Measurements from ENCODE around the gene PRICKLE4. TPM values are rescaled to one million over a fixed set of nuclear protein-coding genes. Genes with fewer than 3 reads are reported as not detected.

The PRICKLE4 gene, protein sequence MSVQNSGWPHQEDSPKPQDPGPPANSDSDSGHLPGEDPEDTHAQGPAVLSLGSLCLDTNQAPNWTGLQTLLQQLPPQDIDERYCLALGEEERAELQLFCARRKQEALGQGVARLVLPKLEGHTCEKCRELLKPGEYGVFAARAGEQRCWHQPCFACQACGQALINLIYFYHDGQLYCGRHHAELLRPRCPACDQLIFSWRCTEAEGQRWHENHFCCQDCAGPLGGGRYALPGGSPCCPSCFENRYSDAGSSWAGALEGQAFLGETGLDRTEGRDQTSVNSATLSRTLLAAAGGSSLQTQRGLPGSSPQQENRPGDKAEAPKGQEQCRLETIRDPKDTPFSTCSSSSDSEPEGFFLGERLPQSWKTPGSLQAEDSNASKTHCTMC
- total RNA-seq = 5.2 and 6.7 TPM in 2 replicates

DNA sequence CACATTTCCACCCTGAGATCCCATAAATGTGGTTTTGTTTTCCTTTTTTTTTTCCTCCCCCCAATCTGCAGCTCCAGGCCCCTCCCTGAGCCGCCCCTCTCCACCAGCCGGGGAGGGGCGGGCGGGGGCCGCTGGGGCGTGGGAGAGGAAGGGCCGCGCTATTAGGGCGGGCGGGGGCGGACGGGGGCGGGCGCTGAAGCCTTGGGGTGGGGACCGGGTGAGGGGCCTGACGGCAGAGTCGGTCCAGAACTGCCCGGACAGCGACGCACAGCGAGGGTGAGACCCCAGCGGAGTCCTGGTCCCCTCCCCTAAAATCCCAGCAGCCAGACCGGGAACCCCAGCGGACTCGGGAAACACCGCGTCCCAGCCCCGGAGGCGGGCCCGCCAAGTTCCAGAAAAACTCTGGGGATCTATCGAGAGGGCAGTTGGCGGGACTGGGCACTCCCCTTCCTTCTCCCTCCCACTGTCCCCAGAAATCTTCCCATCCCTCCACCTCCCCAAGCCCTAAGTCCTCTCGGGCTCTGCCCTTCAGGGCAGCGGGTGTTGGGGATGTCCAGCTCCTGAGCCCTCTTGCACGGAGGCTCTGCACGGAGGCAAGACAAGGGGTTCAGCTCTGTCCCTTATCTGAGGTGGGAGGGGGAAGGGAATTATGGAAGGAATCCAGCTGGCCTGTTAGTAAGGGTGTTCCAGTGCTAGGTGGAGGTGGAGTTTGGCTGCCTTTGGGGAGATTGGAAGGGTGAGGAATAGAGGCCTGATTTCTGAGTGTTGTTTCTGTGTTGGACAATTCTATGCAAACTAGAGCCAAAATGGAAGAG is at the start of gene PRICKLE4:
PRICKLE4 (plus strand) TSS at position 232 of the 815 bp plus-strand sequence. CDS start 2,692 bp downstream, outside the sequence.
- peak in 1 of 2 donors; percentile 77 for DNase-seq (ENCODE audit: low read depth in 2 of 2)

DNA sequence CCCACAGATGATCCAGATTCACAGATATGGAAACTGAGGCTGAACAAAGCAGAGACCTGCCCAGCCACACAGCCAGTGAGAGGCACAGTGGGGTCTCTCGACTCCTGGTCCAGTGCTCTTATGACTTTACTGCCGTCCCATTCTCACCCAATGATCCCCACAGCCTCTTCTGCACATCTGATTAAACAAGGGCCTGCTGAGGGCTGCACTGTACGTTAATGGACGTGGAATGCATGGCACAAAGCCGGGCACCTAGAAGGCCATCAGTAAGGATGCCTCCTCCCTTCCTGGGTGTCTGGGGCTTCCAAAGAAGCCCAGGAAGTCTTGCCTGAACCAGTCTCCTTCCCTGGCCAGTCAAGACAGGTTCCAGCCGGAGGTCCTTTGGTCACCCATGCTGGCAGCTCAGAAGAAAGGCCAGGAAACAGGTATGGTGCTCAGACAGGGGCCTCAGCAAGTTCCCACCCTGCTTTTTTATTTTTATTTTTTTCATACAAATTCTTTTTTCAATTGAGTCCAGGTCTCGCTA is 49.0 kb upstream of the PRICKLE4 start:
- DNase-seq (ENCODE audit: low read depth in 2 of 2) = no peak

DNA sequence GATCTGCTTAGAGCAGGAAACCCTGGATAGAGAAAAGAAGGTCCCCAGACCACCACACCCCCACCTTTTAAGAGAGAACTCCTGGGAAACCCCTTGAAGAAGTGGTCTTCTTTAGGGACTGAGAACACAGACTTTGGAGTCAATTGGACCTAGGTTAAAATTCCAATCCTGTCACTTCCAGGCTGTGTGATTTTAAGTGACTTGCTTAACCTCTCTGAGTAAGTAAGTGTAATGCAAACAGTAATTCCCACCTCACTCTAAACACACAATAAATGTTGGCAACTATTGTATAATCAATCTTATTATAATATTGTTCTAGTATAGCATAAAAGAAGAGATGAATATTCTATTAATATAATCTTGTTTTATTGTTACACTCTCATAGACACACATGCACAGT is 48.4 kb upstream of the PRICKLE4 start:
- no peak for DNase-seq (ENCODE audit: low read depth in 2 of 2)

DNA sequence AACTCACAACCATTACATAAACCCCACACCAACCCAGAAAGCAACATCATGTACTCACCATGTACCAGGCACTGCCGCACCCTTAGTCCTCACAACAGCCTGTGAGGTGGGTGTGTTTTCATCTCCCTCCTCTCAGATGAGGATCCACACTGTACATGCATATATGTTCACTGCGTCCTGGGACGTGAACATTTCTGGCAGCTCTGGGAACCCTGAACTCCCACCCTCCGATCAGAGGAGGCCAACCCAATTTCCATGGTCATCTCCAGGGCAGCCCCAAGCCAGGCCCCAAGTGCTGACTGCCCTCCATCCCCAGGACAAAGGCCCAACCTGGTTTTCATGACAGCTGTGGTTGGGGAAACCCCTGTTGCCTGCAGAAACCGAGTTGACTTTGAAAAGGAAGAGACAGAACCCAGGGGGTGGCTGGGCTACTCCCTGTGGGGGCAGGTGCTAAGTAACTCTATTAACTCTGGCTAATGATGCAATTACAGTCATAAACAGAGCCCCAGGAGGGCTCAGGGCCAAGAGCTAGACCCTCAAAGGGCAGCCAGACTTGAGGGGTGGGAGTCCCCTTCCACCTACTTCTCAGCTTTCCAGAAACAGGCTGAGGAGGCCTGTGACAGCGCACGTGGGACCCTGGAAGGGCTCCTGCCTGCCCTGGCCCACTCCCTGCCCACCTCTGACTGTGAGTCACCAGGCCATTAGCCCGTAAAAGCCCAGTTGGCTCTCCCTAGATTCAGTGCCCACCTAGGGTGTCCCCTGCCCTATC is 47.8 kb upstream of the PRICKLE4 start:
- DNase-seq (ENCODE audit: low read depth in 2 of 2) = no peak

DNA sequence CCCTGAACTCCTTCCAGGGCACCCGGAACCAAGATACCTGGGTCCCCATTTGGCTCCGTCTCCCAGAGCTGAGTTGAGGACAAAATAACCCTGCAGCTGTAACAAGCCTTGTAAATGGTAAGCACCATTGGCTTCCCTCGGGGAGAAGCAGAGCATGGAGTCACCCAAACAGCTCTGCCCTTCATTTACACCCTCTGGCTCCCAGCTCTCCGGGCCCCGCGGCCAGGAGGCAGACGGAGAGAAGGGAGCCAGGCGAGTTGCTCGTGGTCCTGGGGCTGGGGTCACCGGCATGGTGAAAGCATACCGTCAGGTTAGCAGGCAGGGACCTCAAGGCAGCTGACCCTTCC is 47.2 kb upstream of the PRICKLE4 start:
- DNase-seq (ENCODE audit: low read depth in 2 of 2) = peak in 1 of 2 donors; percentile 20

DNA sequence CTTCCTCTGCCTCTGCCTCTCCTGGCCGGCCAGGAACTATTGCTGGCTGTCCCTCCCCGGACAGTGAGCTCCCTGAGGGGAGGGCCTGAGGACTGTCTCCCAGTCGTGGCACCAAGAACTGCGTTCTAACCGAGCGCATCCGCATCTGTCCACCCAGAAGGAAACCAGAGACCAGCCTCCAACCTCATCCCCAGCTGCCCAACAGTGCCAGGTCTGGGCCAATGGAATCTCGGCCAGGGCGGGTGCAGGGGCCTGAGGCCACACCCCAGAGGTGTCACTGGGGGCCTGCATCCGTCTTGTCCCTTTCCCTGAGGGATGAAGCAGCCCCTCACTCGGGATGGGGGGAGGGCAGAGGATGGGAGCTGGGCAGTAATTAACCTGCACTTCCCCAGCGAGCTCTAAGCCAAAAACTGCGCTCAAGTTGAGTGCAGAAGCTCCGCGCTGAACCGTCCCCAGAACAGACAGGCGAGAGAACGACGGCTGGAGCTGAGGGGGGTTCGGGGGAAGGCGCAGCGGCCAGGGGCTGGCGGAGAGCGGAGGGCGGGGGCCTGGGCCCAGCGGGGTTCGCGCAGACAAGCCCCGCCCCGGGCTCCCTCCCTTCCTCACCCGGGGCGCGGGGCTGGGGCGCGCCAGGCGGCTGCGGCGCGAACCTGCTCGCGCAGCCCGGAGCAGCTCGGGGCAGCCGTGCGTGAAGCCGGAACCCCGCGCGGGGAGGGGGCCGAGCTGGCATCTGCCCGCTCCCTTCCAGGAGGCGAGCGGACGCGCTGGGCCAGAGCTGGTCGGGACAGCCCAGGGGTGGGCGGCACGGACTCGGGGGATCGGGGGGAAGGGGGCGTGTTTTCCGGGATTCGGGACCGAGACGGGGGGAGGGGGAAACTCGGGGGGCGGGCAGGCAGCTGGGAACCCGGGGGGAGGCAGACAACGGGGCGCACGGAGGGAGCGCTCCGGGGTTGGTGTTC is 46.6 kb upstream of the PRICKLE4 start:
- peak; percentile 63 to 71 for DNase-seq (ENCODE audit: low read depth in 2 of 2)

DNA sequence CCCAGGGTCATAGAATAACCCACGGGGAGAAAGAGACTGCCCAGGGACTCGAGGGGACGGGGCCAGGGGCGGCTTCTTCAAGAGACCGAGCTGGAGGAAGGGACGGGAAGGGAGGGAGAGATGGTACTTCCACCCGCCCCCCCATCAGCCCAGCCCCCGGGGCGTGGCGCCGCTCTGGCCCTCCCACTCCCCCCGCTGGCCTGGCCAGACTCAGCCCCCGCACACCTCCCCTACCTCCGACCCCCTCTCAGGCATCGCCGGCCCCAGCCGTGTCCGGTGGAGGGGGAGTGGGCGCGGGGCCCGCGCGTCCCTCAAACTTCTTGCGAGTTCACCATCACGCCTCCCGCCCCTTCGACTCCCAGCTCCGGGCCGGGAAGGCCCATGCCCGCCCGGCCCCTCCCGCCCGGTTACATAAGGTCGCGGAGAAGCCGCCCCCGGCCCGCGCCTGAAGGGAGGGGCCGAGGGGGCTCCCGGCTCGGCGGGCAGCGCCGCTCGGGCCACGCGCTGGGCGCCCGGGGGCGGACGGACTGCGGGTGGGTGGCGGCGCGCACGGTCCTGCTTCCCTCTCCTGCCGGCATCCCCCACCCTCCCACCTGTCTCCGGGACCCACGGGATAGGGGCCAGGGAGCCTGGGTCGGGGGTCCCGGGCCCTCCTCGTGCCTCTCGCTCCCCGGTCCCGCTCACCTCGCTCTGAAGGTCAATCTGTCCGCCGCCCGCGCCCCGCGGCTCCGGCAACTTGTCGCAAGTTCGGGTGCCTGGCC is 45.7 kb upstream of the PRICKLE4 start:
- peak; percentile 72 to 82 for DNase-seq (ENCODE audit: low read depth in 2 of 2)

DNA sequence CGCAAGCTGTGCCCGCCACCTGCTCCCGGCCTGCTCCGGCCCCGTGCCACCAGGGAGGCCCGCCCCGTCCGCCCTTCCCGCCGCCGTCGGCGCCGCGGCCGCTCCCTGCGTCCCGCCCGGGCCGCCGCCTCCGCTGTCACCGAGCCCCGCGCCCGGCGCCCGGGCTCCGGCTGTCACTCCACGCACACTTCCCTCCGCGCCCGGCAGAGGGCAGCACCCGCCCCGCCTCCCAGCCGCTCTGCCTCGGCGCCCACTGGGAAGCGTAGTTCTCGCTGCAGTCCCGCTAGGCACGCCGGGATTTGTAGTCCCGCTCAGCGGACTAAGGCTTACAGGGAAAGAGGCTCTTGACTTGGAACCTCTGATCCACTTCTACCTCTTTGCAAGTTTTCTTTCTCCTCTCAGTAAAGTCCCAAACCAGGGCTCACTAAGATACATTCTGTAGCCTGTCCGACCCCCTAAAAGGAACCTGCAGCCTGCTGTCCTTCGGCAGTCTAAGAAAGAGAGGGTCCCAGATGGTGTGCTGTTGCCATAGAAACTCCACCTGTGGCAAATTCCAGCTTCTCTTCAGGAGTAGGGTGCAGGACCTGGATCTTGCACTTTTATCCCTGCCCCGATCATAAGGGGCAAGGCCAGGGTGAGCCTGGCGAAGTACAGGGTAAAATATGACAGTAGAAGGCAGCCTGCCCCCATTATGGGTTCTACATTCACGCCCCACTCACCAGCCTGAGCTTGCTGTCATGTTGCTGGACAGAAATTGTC is 45.0 kb upstream of the PRICKLE4 start, which contains the start of gene TFEB:
TFEB (minus strand) TSS at position 182 of the 759 bp plus-strand sequence. CDS start 44,395 bp downstream, outside the sequence.
- peak; percentile 90 to 93 for DNase-seq (ENCODE audit: low read depth in 2 of 2)

DNA sequence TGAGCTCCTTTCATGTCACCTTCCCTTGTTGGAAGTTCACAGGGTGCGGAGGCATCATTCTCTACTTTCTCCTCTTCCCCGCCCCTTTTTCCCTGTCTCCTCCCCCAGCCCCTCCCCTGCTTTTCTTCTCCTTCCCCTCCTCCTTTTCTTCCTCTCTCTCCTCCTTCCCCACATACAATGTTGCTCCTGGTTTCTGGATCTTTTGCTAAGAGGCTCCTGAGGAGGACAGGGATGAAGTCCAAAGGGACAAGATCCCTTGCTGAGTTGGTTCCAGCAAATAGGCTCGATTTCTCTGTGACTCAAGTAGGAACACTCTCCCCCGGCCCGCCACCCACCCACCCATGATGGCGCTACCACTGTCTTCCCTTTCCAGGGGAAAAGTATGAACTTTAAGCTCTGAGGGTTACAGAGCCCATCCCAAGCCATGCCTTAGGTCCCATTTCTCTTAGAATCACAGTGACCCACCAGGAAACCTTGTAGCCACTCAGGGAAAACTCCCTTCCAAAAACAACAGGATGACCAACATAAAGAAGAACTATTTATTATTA is 44.3 kb upstream of the PRICKLE4 start:
- no peak for DNase-seq (ENCODE audit: low read depth in 2 of 2)

DNA sequence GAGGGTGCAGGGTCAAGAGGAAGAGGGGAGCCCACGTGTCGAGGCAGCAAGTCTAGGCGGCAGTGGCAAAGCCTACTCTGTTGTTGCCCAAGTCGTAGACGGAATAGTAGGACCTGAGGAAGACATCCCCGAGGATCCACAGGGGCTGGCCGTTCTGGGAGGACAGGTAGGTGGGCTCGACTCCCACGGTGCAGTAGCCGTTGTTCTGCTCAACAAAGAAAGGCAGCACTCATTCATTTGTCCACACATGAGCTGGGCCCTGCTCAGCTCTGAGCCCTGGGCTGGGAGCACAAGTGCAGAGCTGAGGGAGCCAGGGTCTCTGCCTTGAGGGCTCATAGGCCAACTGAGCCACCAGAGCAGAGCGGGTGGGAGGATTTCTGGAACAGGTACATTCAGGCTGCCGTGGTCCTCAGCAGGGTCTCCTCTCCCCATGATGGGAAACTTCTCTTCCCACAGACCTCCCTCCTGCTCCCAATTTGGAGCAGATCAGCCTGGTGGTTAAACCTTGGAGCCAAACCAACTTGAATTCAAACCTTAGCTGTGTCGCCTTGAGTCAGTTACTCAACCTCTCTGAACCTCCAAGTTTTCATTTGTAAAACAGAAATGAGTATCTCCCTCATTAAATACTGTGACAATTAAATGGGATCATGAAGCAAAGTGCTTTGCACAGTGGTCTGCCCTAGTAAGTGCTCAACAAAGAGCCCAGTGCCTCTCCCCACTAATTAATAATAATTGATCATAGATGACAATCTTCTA is 43.6 kb upstream of the PRICKLE4 start:
- DNase-seq (ENCODE audit: low read depth in 2 of 2) = no peak

DNA sequence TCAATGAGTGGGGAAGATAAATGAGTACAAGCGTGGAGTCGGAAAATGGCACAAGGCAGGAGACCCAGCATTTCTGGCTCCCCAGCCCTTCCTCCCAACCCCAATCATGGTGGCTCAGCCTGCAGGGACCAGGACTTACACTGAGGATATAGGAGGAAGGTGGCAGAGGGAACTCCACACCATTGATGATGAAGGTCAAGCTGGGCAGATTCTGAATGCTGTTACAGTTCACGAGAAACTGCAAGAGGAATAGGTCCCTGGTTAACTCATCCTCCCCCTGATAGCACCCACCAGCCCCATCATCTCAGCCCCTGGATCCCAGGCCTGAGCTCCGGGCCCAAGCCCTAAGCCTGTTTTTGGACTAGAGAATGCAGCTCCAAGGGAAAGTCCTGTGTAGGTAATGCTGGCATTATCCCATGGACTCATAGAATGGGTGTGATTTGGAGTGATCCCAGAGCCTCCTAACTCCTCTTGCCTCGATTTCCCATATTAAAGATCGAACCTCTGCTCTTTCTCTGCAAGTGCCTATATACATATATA is 42.9 kb upstream of the PRICKLE4 start:
- DNase-seq (ENCODE audit: low read depth in 2 of 2) = no peak

DNA sequence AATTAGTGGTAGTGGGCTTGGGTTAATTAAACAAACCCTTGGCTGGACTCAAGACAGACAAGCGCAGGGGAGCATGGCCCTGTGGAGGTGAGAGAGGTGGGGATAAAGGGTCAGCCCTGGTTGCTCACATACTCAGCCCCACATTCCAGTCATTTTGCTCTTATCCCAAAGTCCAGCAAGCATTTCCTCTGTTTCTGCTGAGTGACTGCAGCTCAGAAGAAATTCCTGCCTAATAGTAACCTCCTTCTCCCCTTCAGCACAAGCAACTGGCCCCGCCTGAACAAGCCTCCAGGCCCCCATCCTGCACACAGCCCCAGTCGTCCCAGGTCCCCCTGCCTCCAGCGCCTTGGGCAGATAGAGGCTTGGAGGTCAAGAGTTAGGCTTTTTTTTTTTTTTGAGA is 41.5 kb upstream of the PRICKLE4 start:
- no peak for DNase-seq (ENCODE audit: low read depth in 2 of 2)

DNA sequence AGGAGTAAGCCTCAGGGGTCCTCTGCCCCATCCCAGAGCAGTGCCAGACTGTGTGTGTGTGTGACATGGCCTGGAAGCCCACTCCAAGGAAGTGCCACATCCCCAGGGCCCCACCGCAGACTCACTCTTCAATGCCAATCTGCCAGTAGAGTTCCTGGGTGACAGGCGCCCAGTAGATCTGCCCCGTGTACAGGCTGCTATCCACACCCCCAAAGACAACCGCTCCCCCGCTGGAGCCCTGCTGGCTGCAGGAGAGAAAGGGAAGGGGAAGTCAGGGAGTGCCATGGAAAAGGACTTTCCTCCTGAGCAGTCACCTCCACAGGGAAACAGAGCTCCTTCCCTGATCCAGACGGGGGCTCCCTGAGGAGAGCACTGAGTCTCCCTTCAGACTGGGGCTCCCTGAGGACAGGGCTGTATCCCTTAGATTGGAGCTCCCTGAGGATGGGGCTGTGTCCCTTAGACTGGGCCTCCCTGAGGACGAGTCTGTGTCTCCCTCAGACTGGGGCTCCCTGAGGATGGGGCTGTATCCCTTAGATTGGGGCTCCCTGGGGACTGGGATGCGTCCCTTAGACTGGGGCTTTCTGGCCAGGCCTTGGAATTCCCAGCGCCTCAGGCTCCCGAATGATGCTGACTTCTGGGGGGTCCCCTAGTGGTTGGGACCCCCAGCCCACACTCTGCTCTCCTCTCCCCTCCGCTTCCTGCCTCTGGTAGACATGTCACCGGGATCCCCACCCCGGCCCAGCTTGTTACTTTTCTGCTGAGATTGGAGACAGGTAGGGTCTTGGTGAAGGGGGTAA is 40.0 kb upstream of the PRICKLE4 start:
- no peak for DNase-seq (ENCODE audit: low read depth in 2 of 2)

DNA sequence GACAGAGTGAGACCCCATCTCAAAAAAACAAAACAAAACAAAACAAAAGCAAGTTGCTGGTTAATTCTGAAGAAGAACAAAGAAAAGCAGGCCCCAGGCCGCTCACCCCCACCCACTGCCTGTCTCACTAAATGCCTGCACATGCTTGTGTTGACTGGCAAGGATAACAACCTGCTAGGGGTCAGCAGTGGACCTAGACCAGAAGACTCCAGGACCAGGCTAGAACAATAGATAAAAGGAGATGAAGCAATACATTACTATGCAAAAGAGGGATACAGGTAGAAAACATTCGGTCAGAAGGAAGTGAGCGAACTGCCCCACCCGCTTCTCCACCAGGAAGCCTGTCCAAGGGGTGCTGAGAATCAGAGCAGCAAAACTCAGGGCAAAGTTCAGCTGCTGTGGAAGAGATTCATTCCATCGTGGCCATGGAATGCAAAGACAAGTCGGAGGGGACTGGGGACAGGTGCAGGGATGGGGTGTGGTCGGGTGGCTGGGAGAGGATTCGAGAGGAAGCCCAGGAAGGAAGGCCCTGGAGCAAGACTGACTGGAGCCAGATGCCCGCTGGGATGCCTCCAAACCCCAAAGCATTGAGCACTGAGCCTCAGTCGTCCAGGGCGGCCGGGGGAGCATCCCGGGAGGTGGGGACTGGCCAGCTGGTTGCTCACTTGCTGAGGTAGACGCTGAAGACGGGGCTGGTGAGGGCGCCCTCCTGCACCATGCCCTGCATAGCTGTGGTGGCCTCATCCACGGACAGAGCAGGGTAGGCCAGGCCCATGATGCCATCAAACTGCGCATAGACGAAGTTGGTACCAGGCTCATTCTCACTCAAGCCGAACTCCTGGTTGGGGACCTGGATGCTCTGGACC is 38.7 kb upstream of the PRICKLE4 start:
- DNase-seq (ENCODE audit: low read depth in 2 of 2) = no peak

DNA sequence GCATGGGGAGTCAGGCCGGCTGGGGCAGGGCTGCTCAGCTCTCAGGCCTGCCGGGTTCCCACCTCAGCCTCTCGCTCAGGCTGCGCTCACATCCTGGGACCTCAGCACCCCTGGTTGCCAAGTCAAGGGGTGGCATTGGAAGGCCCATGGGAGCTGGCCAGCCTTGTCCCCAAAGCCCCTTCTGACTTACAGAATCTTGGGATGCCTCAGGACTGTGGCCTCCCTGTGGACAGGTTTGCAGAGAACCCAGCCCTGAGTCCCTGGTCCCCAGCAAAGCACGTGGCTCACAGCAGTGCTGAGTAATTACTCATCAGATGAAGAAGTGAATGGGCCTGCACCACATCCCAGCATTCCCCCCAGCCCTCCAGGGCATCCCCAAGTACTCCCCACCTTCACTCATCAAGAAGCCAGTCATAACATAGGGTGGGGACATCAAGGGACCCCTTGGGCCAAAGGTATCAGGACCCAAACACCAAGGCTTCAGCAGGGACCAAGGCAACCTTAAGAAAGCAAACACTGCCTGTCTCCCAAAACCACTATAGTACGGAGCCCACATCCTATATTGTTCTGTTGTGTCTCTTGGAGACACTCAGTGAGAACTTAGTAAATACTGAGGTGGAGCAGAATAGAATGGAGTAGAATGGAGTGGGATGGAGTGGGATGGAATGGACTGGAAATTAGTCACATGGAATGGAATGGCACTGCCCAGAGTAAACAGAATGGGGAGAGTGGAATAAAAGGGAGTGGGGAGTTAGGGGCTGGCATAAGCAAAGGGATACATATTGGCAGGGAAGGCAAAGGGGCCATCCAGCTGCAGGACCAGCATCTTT is 37.0 kb upstream of the PRICKLE4 start:
- DNase-seq (ENCODE audit: low read depth in 2 of 2) = no peak
